OCI-LY7 (cell line): ENCODE results near the gene EPS8L1. TPM values are rescaled to one million over a fixed set of nuclear protein-coding genes. Genes with fewer than 3 reads are reported as not detected.

Experiments used
- BruUV-seq: library from RNA; stranded (reverse); fragments of 400-500 nt; replicated peaks from 2 replicates; lab custom pipeline; 2021; lab: Mats Ljungman, UMichigan
- CTCF ChIA-PET: fragments of 300-600 bp; sonication (Branson Sonifier 250); formaldehyde crosslinking; loops from one replicate; lab custom pipeline; 2022; ENCODE audit warnings: antibody characterized with exemption; ENCODE audit not compliant: unreplicated experiment; lab: Charles Lee
- POLR2A ChIA-PET: fragments of 300-600 bp; sonication (Branson Sonifier 250); formaldehyde crosslinking; loops from one replicate; lab custom pipeline; 2022; ENCODE audit warnings: antibody characterized with exemption; lab: Charles Lee
- DNase-seq: peaks from one replicate; pipeline ENCODE4 v3.0.0-alpha.2; 2015; ENCODE audit warnings: low spot score
- H2AFZ ChIP-seq: fragments of 200-600 bp; sonication (generic), shearing (Covaris generic); 2 replicates; pipeline ENCODE4 v1.6.1; 2014; ENCODE audit warnings: mild to moderate bottlenecking, antibody characterized with exemption, low read length, moderate library complexity
- H3K27ac ChIP-seq: fragments of 200-600 bp; sonication (generic); 2 replicates; pipeline ENCODE4 v1.5.1; 2014; ENCODE audit warnings: mixed run types, low read depth, mild to moderate bottlenecking, moderate library complexity, low read length, inconsistent platforms; ENCODE audit not compliant: poor library complexity, severe bottlenecking
- H3K36me3 ChIP-seq: fragments of 200-600 bp; sonication (generic); 2 replicates; pipeline ENCODE4 v1.6.1; 2014; ENCODE audit warnings: mild to moderate bottlenecking, antibody characterized with exemption, low read length, moderate library complexity, mixed read lengths; ENCODE audit not compliant: insufficient read depth
- H3K4me1 ChIP-seq: fragments of 200-600 bp; sonication (generic); 2 replicates; pipeline ENCODE4 v1.5.1; 2014; ENCODE audit warnings: mild to moderate bottlenecking, low read length; ENCODE audit not compliant: insufficient read depth, poor library complexity, severe bottlenecking
- H3K4me2 ChIP-seq: fragments of 200-600 bp; sonication (generic); 2 replicates; pipeline ENCODE4 v1.6.1; 2014; ENCODE audit warnings: mild to moderate bottlenecking, low read length
- H3K4me3 ChIP-seq: fragments of 200-600 bp; sonication (generic); 2 replicates; pipeline ENCODE4 v1.5.1; 2014; ENCODE audit warnings: mild to moderate bottlenecking, low read depth, low read length; ENCODE audit not compliant: poor library complexity, severe bottlenecking
- H3K79me2 ChIP-seq: fragments of 200-600 bp; sonication (generic); 2 replicates; pipeline ENCODE4 v1.6.1; 2016; ENCODE audit warnings: low read depth, mild to moderate bottlenecking, low read length, moderate library complexity, mixed read lengths; ENCODE audit not compliant: insufficient read depth
- H3K9me2 ChIP-seq: fragments of 200-600 bp; sonication (generic); 2 replicates; pipeline ENCODE4 v1.6.1; 2016; ENCODE audit warnings: mild to moderate bottlenecking, low read length, mixed read lengths; ENCODE audit not compliant: insufficient read depth
- H3K9me3 ChIP-seq: fragments of 200-600 bp; sonication (generic); 2 replicates; pipeline ENCODE4 v1.6.1; 2014; ENCODE audit warnings: mild to moderate bottlenecking, mixed run types, low read length, mixed read lengths
- H4K20me1 ChIP-seq: fragments of 200-600 bp; sonication (generic); 2 replicates; pipeline ENCODE4 v1.6.1; 2014; ENCODE audit warnings: mild to moderate bottlenecking, antibody characterized with exemption, low read length, moderate library complexity, mixed read lengths; ENCODE audit not compliant: insufficient read depth
- EZH2phosphoT487 ChIP-seq: fragments of 200-600 bp; sonication (generic); IDR thresholded peaks from 2 replicates; pipeline ENCODE4 v1.6.1; 2018; ENCODE audit warnings: low read depth, borderline replicate concordance, mild to moderate bottlenecking, mixed run types, antibody characterized with exemption, low read length, moderate library complexity, mixed read lengths
- intact Hi-C: fragments of 100-400 bp; cut with micrococcal nuclease; formaldehyde crosslinking; loops from one replicate; pipeline ENCODE4 v1.10.0; 2022; ENCODE audit not compliant: unreplicated experiment
- total RNA-seq, 2 experiments: library from RNA; depleted of rRNA in 1 of 2; stranded (reverse); fragments of >200 nt in 1 of 2; shearing (Covaris generic) in 1 of 2; gene quantifications; 2 replicates each; pipeline ENCODE4 v1.2.3, GENCODE V29; 2014 to 2022
- TF ChIP-seq, protein P1 (sequence below): fragments of 200-600 bp; sonication (generic); conservative IDR thresholded peaks from 2 replicates; pipeline ENCODE4 v1.5.1; 2014; ENCODE audit warnings: mild to moderate bottlenecking, antibody characterized with exemption, low read length, moderate library complexity, mixed read lengths

Gene EPS8L1
- total RNA-seq, 2 experiments from 2014 or later = 11.1 to 12.5 TPM

DNA sequence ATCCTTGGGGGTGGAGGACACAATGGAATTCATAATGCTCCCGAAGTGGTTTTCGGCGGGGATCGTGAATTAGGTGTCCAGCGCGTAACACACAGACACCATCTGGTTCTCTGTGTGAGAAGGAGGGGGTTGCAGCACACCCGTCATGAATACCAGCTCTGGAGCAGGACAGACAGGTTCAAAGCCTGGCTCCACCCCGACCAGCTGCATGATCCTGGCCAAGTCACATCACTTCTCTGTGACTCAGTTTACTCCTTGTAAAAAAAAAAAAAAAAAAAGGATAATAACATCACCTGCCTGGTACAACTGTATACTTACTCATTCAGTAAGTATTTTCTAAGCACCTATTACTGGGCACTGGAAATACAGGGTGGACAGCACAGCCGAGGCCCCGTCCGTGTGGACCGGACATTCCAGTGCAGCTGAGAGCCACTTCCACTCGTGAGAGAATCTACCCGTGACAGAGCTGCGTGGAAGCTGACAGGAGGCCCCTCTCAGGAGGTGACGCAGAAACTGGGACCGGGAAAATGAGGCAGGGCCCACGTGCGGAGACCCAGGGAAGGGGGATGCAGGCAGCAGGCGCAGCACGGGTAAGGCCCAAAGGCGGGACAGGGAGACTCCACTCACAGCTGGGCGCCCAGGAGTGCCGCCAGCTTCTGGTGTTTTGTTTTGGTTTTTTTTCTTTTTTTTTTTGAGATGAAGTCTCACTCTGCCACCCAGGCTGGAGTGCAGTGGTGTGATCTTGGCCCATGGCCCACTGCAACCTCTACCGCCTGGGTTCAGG, 24.7 kb upstream of the EPS8L1 start:
- ChIA-PET CTCF (no interaction called here), POLR2A (no interaction called here)
- peaks cover 90% of the 10 kb centered on the region for H3K36me3 ChIP-seq
- H3K27ac ChIP-seq = no peak overlapping the region
- H3K9me3 ChIP-seq = no peaks in the 10 kb centered on the region
- no peaks in the 10 kb centered on the region for H4K20me1 ChIP-seq
- H3K9me2 ChIP-seq = no peaks in the 10 kb centered on the region
- intact Hi-C loops = no loop called here
- H3K4me3 ChIP-seq = no peak overlapping the region
- no peak overlapping the region for H3K4me2 ChIP-seq
- no TSS peak for BruUV-seq
- H3K4me1 ChIP-seq = no peaks in the 10 kb centered on the region
- no peaks in the 10 kb centered on the region for H3K79me2 ChIP-seq
- DNase-seq = no peak
- no peak overlapping the region for H2AFZ ChIP-seq
- TF ChIP-seq, protein P1, sequence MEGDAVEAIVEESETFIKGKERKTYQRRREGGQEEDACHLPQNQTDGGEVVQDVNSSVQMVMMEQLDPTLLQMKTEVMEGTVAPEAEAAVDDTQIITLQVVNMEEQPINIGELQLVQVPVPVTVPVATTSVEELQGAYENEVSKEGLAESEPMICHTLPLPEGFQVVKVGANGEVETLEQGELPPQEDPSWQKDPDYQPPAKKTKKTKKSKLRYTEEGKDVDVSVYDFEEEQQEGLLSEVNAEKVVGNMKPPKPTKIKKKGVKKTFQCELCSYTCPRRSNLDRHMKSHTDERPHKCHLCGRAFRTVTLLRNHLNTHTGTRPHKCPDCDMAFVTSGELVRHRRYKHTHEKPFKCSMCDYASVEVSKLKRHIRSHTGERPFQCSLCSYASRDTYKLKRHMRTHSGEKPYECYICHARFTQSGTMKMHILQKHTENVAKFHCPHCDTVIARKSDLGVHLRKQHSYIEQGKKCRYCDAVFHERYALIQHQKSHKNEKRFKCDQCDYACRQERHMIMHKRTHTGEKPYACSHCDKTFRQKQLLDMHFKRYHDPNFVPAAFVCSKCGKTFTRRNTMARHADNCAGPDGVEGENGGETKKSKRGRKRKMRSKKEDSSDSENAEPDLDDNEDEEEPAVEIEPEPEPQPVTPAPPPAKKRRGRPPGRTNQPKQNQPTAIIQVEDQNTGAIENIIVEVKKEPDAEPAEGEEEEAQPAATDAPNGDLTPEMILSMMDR = no peak
- TF ChIP-seq EZH2phosphoT487 = no peak

DNA sequence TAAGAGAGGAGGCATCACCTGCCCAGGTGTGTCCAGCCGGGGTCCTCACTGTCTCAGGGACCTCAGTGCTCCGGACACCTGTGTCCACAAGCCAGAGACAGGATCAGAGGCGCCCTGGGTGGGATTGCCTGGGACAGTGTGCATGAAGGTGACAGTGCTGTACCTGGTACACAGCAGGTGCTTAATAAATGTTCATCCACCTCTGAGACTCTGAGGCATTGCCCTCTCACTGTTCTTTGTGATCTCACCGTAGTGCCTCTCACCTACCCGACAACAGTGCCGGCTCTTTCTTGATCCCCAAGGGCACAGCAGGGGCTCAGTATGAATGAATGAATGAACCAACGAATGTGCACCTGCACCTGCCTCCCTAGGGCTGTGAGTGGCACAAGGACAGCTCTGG, 21.9 kb upstream of the EPS8L1 start:
- no peak overlapping the region for H3K4me2 ChIP-seq
- H3K9me2 ChIP-seq = no peaks in the 10 kb centered on the region
- no peaks in the 10 kb centered on the region for H3K9me3 ChIP-seq
- H3K4me1 ChIP-seq = no peaks in the 10 kb centered on the region
- TF ChIP-seq, protein P1 = no peak
- TF ChIP-seq EZH2phosphoT487 = no peak
- BruUV-seq = no TSS peak
- intact Hi-C loops = no loop called here
- CTCF ChIA-PET = no interaction called here
- no peaks in the 10 kb centered on the region for H4K20me1 ChIP-seq
- POLR2A ChIA-PET = no interaction called here
- no peak overlapping the region for H3K4me3 ChIP-seq
- H2AFZ ChIP-seq = no peak overlapping the region
- no peak overlapping the region for H3K27ac ChIP-seq
- H3K79me2 ChIP-seq = no peaks in the 10 kb centered on the region
- DNase-seq = no peak
- H3K36me3 ChIP-seq = peaks cover 93% of the 10 kb centered on the region

DNA sequence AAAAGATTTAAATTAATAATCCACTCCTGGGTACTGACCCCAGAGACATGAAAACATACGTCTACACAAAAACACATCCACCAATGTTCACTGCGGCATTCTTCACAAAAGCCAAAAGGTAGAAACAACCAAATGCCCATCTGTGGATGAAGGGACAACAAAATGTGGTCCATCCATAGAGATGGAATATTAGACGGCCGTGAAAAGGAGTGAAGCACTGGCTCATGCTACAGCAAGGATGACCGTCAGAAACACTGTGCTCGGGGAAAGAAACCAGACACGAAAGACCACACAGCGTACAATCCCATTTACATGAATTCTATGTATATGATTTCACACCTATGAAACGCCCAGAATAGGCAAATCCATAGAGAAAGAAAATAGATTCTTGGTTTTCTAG, 18.8 kb upstream of the EPS8L1 start:
- POLR2A ChIA-PET = no interaction called here

More for the DNA sequence above, 18.8 kb upstream of the EPS8L1 start:
- no peak overlapping the region for H3K4me2 ChIP-seq
- no TSS peak for BruUV-seq
- H3K27ac ChIP-seq = no peak overlapping the region
- no peak for TF ChIP-seq EZH2phosphoT487
- TF ChIP-seq, protein P1 = no peak
- intact Hi-C loops = no loop called here
- no peaks in the 10 kb centered on the region for H3K9me2 ChIP-seq
- CTCF ChIA-PET = no interaction called here
- DNase-seq = no peak
- H4K20me1 ChIP-seq = no peaks in the 10 kb centered on the region
- peaks cover 90% of the 10 kb centered on the region for H3K36me3 ChIP-seq
- H2AFZ ChIP-seq = no peak overlapping the region
- H3K9me3 ChIP-seq = no peaks in the 10 kb centered on the region
- H3K4me1 ChIP-seq = peaks cover 3% of the 10 kb centered on the region
- H3K79me2 ChIP-seq = peaks cover 10% of the 10 kb centered on the region
- no peak overlapping the region for H3K4me3 ChIP-seq
